Measurements from ENCODE around the gene NPAS2.

DNA sequence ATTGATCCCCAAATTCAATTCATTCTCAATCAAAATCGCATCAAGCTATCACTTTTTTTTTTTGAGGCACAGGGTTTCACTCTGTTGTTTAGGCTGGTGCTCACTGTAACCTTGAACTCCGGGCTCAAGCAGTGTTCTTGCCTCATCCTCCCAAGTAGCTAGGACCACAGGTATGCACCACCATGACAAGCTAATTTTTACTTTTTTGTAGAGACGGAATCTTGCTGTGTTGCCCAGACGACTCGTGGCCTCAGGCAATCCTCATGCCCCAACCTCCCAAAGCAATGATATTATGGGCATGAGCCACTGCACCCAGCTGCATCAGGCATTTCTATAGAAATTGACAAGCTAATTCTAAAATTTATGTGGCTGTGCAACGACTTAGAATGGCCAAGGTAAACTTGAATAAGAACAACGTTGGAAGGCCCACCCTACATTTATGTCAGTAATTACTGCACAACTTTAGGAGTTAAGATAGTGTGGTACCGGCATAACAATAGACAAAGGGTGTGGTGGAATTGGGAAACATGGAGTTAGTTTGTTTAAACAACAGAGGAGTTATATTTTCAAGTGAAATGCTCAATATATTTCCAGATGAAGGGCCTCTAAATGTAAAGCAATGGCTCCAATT lies 78.2 kb downstream of the NPAS2 start:
- TF ChIP-seq TBP (IDR thresholded peaks at IDR 0.05; ENCODE audit: low read depth, low read length) = no peak
- no peak for TF ChIP-seq EGR1 (IDR thresholded peaks at IDR 0.05; ENCODE audit: borderline replicate concordance, low read depth, low read length)
- TF ChIP-seq, protein P1, sequence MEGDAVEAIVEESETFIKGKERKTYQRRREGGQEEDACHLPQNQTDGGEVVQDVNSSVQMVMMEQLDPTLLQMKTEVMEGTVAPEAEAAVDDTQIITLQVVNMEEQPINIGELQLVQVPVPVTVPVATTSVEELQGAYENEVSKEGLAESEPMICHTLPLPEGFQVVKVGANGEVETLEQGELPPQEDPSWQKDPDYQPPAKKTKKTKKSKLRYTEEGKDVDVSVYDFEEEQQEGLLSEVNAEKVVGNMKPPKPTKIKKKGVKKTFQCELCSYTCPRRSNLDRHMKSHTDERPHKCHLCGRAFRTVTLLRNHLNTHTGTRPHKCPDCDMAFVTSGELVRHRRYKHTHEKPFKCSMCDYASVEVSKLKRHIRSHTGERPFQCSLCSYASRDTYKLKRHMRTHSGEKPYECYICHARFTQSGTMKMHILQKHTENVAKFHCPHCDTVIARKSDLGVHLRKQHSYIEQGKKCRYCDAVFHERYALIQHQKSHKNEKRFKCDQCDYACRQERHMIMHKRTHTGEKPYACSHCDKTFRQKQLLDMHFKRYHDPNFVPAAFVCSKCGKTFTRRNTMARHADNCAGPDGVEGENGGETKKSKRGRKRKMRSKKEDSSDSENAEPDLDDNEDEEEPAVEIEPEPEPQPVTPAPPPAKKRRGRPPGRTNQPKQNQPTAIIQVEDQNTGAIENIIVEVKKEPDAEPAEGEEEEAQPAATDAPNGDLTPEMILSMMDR (IDR thresholded peaks at IDR 0.05; ENCODE audit: control extremely low read depth in 1 of 3, insufficient read depth in 1 of 3, low read depth in 1 of 3, low read length in 3 of 3) = no peak
- TF ChIP-seq KDM5A (IDR thresholded peaks at IDR 0.05; ENCODE audit: low read length) = no peak
- no peak for TF ChIP-seq ASH2L (IDR thresholded peaks at IDR 0.05; ENCODE audit: low read length)
- no peak for TF ChIP-seq CBX5 (IDR thresholded peaks at IDR 0.05; ENCODE audit: low read depth, low read length)
- no peak for TF ChIP-seq POLR2AphosphoS5 (IDR thresholded peaks at IDR 0.05; ENCODE audit: low read depth, low read length)
- TF ChIP-seq, protein P2, sequence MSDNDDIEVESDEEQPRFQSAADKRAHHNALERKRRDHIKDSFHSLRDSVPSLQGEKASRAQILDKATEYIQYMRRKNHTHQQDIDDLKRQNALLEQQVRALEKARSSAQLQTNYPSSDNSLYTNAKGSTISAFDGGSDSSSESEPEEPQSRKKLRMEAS (IDR thresholded peaks at IDR 0.05) = no peak
- TF ChIP-seq POLR2A (IDR thresholded peaks at IDR 0.05; ENCODE audit: control extremely low read depth in 1 of 2, low read depth in 2 of 2, low read length in 2 of 2) = no peak
- no peak for TF ChIP-seq GTF2F1 (IDR thresholded peaks at IDR 0.05; ENCODE audit: borderline replicate concordance, low read depth, low read length)
- TF ChIP-seq EZH2 (IDR thresholded peaks at IDR 0.05; ENCODE audit: low read depth, low read length, severe bottlenecking) = no peak
- no peak for TF ChIP-seq CEBPB (IDR thresholded peaks at IDR 0.05; ENCODE audit: low read depth, low read length)
- TF ChIP-seq RAD21 (IDR thresholded peaks at IDR 0.05 in 1 of 2, conservative IDR thresholded peaks at IDR 0.05 in 1 of 2; ENCODE audit: low read depth in 2 of 2, low read length in 2 of 2) = no peak

Data from H1 (cell line).